HL-60 (cell line): ENCODE measurements around the gene TIRAP.

ENCODE experiments used
- DNase-seq, 2 experiments: peaks; one replicate each; pipeline ENCODE4 v3.0.0-alpha.2; 2010 to 2020; ENCODE audit warnings: low read depth in 1 of 2, low spot score in 1 of 2
- H3K27ac ChIP-seq: fragments of 250-450 bp; sonication (Bioruptor Pico); replicated peaks from 2 replicates; pipeline ENCODE4 v1.5.1; 2020; ENCODE audit warnings: mild to moderate bottlenecking, moderate library complexity
- H3K27me3 ChIP-seq: fragments of 250-450 bp; sonication (Bioruptor Pico); 2 replicates; pipeline ENCODE4 v1.5.1; 2021; ENCODE audit warnings: mild to moderate bottlenecking, moderate library complexity; ENCODE audit not compliant: insufficient read depth, poor library complexity, severe bottlenecking
- H3K4me3 ChIP-seq: replicated peaks from 2 replicates; pipeline ENCODE4 v1.5.1; 2011; ENCODE audit warnings: mild to moderate bottlenecking, control low read depth, low read length; ENCODE audit not compliant: insufficient read depth
- CTCF ChIP-seq: IDR thresholded peaks from one replicate; pipeline ENCODE4 v1.5.1; 2011; ENCODE audit warnings: low read length, control low read depth, inconsistent platforms; ENCODE audit not compliant: insufficient read depth
- GABPA ChIP-seq: IDR thresholded peaks from 2 replicates; pipeline ENCODE4 v1.6.1; 2012; ENCODE audit warnings: low read depth
- POLR2AphosphoS5 ChIP-seq: IDR thresholded peaks from 2 replicates; pipeline ENCODE4 v1.6.1; 2012; ENCODE audit warnings: low read depth
- REST ChIP-seq: IDR thresholded peaks from 2 replicates; pipeline ENCODE4 v1.6.1; 2012; ENCODE audit warnings: low read depth; ENCODE audit not compliant: insufficient replicate concordance
- SPI1 ChIP-seq: IDR thresholded peaks from 2 replicates; pipeline ENCODE4 v1.6.1; 2012; ENCODE audit warnings: low read depth, mild to moderate bottlenecking, borderline replicate concordance

TIRAP gene

GRCh38 chr11:126332221-126332711, 49.4 kb downstream of the TIRAP start:
- H3K4me3 ChIP-seq: no peak overlapping the region
- no peaks in the 10 kb centered on the region for H3K27me3 ChIP-seq
- no peak overlapping the region for H3K27ac ChIP-seq
- DNase-seq: no peak
- TF ChIP-seq REST: no peak
- TF ChIP-seq SPI1: no peak
- no peak for TF ChIP-seq POLR2AphosphoS5
- TF ChIP-seq CTCF: no peak
- no peak for TF ChIP-seq GABPA

- Histone ChIP-seq H3K4me3 (no peak overlapping the region), H3K27me3 (no peaks in the 10 kb centered on the region), H3K27ac (no peak overlapping the region)
- TF ChIP-seq GABPA (no peak), REST (no peak), CTCF (no peak), SPI1 (no peak), POLR2AphosphoS5 (no peak)
- DNase-seq: no peak
These were observed 50.2 kb downstream of the TIRAP start for GRCh38 chr11:126333142-126333541.

GRCh38 chr11:126334659-126335462, 52.0 kb downstream of the TIRAP start:
- Histone ChIP-seq H3K27me3 (no peaks in the 10 kb centered on the region), H3K4me3 (no peak overlapping the region), H3K27ac (peak overlapping the region; percentile 65; the same call in 1 of the 2 replicates)
- DNase-seq: peak in 1 of 2 experiments; percentile 21
- TF ChIP-seq GABPA (no peak), SPI1 (peak; percentile 51; the same call in 1 of the 2 replicates)

GRCh38 chr11:126335463-126335760, 52.5 kb downstream of the TIRAP start:
- no peak for DNase-seq
- no peak overlapping the region for H3K4me3 ChIP-seq

More at GRCh38 chr11:126335463-126335760, 52.5 kb downstream of the TIRAP start:
- no peaks in the 10 kb centered on the region for H3K27me3 ChIP-seq
- peak overlapping the region; percentile 65 for H3K27ac ChIP-seq
- no peak for TF ChIP-seq SPI1
- no peak for TF ChIP-seq POLR2AphosphoS5
- no peak for TF ChIP-seq GABPA
- no peak for TF ChIP-seq REST
- TF ChIP-seq CTCF: no peak
